Skin epidermis (tissue), 12 donors: Measurements from ENCODE around the gene PRR35.

Source experiments
- H3K27ac ChIP-seq, 21 experiments: fragments of 200-600 bp; sonication (generic) in 11 of 21; one replicate each; pipeline ENCODE4 v1.5.0; 2020; ENCODE audit warnings: mild to moderate bottlenecking in 3 of 21, inconsistent platforms in 2 of 21, moderate library complexity in 2 of 21
- H3K4me3 ChIP-seq, 7 experiments: fragments of 200-600 bp; sonication (generic) in 2 of 7; one replicate each; pipeline ENCODE4 v1.5.0; 2020; ENCODE audit warnings: inconsistent platforms in 2 of 7, mild to moderate bottlenecking in 2 of 7, moderate library complexity in 1 of 7

Gene PRR35

GRCh38 chr16:559411-560203, 587 bp upstream of the PRR35 start:
- Histone ChIP-seq H3K27ac (no peak overlapping the region), H3K4me3 (no peak overlapping the region)

DNA sequence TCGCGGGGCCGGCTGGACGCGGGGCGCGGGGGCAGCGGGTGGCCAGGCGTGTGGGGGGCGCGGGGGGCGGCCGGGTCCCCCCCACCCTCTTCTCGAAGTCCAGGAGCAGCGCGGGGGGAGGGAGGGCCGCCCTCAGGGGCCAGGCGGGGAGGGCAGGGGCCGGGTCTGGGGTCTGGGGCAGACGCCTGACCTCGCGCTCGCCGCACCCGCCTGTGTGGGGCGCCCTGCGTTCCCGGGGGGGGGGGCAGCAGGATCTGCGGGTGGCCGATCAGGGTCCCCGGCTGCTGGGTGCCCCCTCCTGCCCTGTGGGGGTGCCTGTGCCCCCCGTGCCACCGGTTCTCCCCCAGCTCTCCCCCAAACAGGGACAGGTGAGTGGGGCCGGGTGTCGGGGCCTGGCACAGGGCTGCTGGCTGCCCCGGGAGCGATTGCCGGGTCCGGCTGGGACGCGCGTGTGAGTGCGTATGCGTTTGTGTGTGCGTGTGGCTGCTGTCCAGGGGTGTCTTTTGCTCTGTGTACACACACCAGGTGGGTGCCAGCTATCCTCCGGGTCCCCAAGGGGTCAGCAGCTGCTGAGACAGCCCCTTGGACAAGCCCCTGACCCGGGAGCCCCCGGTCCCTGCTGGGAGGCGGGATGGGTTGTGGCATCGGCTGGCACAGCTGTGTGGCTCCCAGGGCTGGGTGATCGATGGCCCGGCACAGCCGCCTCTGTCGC, 663 bp downstream of the PRR35 start:
- H3K4me3 ChIP-seq = no peak overlapping the region
- H3K27ac ChIP-seq = no peak overlapping the region

DNA sequence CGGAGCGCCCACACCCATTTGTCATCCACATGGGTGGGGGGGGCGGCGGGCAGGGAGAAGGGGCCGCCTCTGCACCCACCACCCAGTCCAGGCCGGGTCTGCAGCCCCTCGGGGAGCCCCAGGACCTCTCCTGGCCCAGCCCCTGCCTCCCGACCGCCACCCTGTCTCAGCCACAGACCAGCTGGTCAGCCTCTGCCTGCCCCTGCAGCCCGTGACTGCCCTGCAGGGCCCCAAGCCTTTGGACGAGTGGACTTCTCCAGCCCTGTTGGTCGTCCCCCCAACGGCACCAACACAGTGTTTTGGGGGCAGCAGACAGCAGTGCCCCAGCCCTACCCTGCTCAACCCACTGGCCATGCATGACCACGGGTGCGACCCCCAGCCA, 1.2 kb downstream of the PRR35 start:
- Histone ChIP-seq H3K27ac (no peak overlapping the region), H3K4me3 (no peak overlapping the region)

- no peak overlapping the region for H3K27ac ChIP-seq
- H3K4me3 ChIP-seq = no peak overlapping the region
These were observed 2.1 kb downstream of the PRR35 start for GRCh38 chr16:561957-562938.

- H3K27ac ChIP-seq = no peak overlapping the region
- H3K4me3 ChIP-seq = no peak overlapping the region
These were observed 3.0 kb downstream of the PRR35 start for GRCh38 chr16:563072-563644.

GRCh38 chr16:564690-565418, 4.7 kb downstream of the PRR35 start:
- no peak overlapping the region for H3K27ac ChIP-seq
- no peak overlapping the region for H3K4me3 ChIP-seq

DNA sequence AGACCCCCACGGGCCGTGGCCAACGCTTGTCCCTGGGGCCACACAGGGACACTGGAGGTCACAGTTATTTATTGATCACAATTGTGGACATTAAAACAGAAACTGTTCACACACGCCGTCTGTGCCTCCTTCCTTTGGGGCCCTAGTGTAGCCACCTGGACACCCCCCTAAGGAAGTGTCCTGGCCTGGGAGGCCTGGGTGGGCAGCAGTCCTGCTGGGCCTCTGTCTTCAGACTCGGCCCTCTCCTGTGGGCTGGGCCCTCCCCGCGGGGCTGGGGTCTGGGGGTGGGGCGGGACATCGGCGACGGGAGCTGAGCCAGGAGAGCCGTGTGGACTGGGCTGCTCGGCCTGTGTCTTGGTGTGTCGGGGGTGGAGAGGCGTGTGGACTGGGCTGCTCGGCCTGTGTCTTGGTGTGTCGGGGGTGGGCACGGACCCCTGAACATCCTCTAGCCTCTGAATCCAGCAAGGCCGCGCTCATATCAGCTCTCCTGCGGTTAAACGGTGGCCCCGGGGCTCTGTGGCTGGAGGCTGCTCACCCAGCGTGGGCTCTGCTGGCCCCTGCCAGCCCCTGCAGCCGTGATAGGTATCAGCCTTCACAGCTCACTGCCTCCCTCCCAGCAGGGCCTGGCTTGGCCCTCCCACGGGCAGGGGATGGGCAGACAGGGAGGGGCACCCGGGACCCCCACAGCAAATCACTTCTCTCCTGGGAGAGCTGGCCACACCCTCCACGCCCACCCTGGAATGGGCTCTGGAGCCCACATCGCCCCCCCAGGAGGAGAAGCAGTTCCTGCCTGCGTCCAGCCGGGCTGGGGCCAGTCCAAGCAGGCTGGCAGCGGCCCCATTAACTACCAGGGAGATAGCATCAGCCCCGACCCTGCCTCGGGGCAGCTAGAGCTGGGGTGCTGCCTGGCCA, 5.5 kb downstream of the PRR35 start:
- Histone ChIP-seq H3K27ac (peak overlapping the region in 3 of 21 experiments; percentile 48 to 77 (median 76)), H3K4me3 (no peak overlapping the region)

DNA sequence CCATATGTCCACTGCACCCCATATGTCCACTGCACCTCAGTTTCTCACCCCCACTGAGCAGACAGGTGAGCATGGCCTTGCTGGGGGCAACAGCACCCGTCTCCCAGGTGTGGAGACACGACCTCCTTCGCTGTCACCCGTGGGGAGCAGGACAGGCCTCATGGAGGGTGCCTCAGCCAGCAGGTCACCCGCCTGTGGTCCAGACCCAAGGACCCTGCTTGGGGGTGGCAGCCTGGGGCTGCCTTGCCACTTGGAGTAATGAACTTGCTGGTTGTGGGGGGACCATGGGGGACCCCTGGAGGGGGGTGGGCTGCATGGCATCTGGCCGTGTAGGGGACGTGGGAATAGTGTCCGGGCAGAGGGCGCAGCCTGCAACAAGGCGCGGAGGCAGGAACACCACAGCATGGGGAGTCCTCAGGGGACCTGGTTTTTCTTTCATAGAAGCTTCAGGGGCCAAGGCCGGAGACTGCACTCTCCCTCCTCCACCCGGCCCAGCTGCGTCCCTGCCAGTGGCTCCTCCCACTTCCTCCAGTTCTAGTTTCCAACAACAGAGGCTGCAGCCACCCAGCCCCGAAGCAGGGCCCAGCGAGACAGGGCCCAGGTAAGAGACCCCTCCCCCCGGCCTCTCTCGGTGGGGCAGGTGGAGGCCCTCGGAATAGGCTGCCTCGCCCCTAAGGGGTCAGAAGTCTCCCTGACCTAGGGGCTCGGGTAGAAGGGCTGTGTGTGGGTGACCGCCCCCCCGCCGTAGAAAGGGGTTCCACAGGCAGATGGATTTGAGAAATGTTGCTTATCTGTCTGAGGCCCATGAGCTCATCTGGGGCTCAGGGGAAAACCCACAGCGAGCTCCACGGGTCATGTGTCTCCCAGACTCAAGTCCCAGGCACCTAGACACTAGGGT, 6.5 kb downstream of the PRR35 start, which contains the start of gene NHLRC4:
TSS of gene NHLRC4 (plus strand) at position 531 of the 898 bp plus-strand sequence. CDS start 1,043 bp downstream, outside the sequence.
- Histone ChIP-seq H3K4me3 (peak within 1 kb of the TSS in 4 of 7 experiments; percentile 7 to 21 (median 15)), H3K27ac (peak within 1 kb of the TSS in 18 of 21 experiments; percentile 20 to 85 (median 62))

- H3K4me3 ChIP-seq = peak overlapping the region in 3 of 7 experiments; percentile 7 to 21 (median 19)
- peak overlapping the region in 17 of 21 experiments; percentile 28 to 89 (median 64) for H3K27ac ChIP-seq
These were observed 7.4 kb downstream of the PRR35 start for GRCh38 chr16:567373-568256.

DNA sequence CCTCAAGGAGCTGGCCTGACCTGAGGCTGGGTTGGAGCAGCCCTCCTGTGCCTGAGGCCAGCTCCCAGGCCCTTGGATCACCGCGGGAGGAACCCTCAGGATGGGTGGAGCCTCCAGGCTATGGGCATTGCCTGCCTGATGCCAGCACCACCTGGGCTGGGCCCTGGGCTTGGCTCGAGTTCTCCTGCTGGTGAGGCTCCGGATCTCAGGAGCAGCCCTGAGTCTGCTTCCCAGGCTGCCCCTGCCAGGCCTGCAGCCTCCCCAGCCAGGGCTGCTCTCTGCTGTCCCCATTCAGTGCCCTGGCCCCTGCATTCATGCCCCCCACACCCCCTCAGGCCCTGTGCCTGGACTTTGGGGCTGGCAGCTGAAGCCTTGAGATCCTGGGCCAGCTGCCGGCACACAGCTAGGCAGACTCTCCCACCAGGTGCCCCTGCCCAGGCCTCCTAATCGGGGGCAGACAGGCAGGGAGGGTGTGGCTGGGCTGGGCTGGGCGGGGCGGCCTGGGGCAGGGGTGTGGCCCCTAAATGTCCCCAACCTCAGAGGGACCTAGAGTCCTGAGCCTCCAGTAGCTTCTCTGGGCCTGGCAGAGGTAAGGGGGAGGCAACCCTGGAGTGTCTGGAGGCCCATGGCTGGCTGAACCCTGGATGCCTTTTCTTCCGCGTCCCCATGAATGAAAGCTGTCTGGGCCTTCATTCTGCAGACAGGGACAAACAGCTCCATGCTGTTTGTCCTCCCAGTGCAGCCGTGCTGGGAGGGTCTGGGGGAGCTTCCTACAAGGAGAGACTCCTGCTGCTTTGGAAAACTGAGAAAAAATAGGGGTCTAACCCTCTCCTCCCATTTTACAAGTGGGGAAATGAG, 8.4 kb downstream of the PRR35 start:
- Histone ChIP-seq H3K27ac (peak overlapping the region; percentile 56 to 93 (median 87)), H3K4me3 (peak overlapping the region in 3 of 7 experiments; percentile 95 to 98 (median 98))

DNA sequence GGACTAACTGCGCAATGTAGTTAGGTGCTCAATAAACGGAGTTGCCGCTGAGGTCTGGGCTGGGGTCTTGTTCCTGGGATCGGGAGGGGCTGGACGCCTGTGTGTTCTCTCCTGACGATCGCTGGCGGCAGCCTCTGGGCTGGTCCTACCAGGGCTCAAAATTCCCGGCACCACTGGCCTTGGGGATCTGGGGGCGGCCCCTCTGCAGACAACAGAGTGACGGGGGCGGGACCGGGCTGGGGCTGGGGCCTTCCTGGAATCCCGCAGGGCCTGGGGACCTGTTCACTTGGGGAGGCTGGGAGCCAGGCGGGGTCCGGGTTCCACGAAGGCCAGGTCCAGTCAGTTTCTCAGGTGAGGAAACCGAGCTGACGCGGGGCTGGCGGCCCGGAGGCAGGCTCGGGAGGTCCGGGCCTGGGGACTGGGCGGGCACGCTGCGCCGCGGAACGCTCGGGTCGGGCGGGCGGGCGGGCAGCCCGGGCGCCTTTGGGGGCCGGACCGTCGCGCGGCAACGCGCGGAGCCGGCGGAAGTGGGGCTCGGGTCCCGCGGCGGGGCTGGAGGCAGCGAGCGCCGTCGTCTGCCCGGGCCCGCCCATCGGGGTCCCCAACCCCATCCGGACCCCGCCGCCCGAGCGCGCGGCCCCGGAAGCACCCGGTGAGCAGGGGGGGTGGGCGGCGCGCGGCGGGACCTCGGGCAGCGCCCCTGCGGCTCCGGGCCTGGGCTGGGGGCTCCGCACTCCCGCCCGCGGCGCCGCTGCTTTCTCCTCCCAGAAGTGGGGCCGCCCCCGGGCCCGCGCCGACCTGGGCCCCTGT, 9.5 kb downstream of the PRR35 start, which contains the start of gene PIGQ:
TSS of gene PIGQ (plus strand) at position 524 of the 810 bp plus-strand sequence. CDS start 4,107 bp downstream, outside the sequence.
- peak within 1 kb of the TSS; percentile 72 to 98 (median 95) for H3K4me3 ChIP-seq
- peak within 1 kb of the TSS; percentile 56 to 93 (median 87) for H3K27ac ChIP-seq

DNA sequence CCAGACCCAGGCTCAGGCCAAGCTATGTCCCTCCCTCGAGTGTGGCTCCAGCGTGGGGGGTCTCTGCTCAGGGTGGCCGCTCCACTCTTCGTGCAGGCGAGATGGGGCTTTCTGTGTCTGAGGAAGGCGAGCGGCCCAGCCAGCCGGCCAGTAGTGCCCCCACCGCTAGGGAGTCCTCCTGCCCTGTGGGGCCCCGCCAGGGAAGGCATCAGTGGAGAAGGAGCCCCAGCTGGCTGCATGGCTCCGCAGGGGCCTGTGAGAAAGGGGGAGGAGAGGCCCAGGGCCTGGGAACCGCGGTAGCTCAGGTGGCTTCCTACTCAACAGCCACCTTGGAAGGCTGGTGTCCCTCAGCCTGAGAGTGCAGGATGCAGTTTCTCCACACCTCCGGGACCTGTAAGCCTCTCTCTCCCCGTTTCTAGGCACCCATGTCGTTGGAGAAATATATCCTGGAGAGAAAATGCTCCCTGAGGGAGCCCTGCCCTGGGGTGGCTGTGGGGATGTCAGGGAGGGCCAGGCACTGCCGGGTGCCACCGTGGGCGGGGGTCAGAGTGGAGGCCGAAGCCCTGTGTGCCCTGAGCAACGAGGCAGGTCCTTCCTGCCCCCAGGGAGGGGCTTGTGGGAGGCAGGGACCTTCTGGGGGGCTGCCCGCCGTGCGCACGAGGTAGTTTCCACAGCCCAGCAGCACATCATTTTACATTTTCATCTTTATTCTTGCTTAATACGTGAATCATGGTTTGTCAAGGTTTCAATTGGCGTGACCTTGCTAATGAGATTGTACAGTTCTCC, 12.9 kb downstream of the PRR35 start:
- no peak overlapping the region for H3K27ac ChIP-seq
- no peak overlapping the region for H3K4me3 ChIP-seq
